ENCODE results near the gene GFOD1. TPM values are rescaled to one million over a fixed set of nuclear protein-coding genes. Genes with fewer than 3 reads are reported as not detected.

Gene GFOD1
- total and polyA plus RNA-seq, 10 of the 15 experiments (the other 5 are each of a cell fraction or from before 2014, with no cell fraction given), result 6.5 to 41.4 (median 16.0) TPM

GRCh38 chr6:13375360-13375878 is 112.0 kb downstream of the GFOD1 start (continued):
- TF ChIP-seq E4F1 (IDR thresholded peaks at IDR 0.05; ENCODE audit: borderline replicate concordance, partially characterized antibody) (peak; percentile 23), PRDM15 (CRISPR knock-in tag; IDR thresholded peaks at IDR 0.05) (no peak), TCF3 (IDR thresholded peaks at IDR 0.05; ENCODE audit: borderline replicate concordance, insufficient read depth, low read depth, low read length) (peak; percentile 86; the same call in 1 of the 2 replicates), MYC (IDR thresholded peaks at IDR 0.05; ENCODE audit: insufficient read depth, insufficient read length, insufficient replicate concordance, low read length, severe bottlenecking) (no peak), PAX5 (IDR thresholded peaks at IDR 0.05; ENCODE audit: borderline replicate concordance, low read depth, low read length) (peak; percentile 76; the same call in 1 of the 2 replicates), BHLHE40 (IDR thresholded peaks at IDR 0.05; ENCODE audit: borderline replicate concordance in 1 of 2, low read depth in 2 of 2, low read length in 1 of 2) (peak; percentile 22 to 63; a peak in 2 of 4 replicates), POLR2AphosphoS5 (IDR thresholded peaks at IDR 0.05; ENCODE audit: low read length) (no peak), EED (IDR thresholded peaks at IDR 0.05; ENCODE audit: low read depth) (peak; percentile 83), SPI1 (IDR thresholded peaks at IDR 0.05; ENCODE audit: borderline replicate concordance, insufficient read depth, low read depth, low read length) (peak; percentile 58; the same call in 1 of the 2 replicates), CREM (IDR thresholded peaks at IDR 0.05; ENCODE audit: low read depth) (peak; percentile 72), ZNF207 (IDR thresholded peaks at IDR 0.05; ENCODE audit: borderline replicate concordance) (0 out of 2 replicates have a peak, but pooled peaks have one; percentile 36)
- TF ChIP-seq, protein P1, sequence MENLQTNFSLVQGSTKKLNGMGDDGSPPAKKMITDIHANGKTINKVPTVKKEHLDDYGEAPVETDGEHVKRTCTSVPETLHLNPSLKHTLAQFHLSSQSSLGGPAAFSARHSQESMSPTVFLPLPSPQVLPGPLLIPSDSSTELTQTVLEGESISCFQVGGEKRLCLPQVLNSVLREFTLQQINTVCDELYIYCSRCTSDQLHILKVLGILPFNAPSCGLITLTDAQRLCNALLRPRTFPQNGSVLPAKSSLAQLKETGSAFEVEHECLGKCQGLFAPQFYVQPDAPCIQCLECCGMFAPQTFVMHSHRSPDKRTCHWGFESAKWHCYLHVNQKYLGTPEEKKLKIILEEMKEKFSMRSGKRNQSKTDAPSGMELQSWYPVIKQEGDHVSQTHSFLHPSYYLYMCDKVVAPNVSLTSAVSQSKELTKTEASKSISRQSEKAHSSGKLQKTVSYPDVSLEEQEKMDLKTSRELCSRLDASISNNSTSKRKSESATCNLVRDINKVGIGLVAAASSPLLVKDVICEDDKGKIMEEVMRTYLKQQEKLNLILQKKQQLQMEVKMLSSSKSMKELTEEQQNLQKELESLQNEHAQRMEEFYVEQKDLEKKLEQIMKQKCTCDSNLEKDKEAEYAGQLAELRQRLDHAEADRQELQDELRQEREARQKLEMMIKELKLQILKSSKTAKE (IDR thresholded peaks at IDR 0.05; ENCODE audit: low read depth, poor library complexity, severe bottlenecking), result peak; percentile 85
- TF ChIP-seq, protein P2, sequence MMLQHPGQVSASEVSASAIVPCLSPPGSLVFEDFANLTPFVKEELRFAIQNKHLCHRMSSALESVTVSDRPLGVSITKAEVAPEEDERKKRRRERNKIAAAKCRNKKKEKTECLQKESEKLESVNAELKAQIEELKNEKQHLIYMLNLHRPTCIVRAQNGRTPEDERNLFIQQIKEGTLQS (IDR thresholded peaks at IDR 0.05; ENCODE audit: borderline replicate concordance, extremely low read depth, low read depth, low read length), result no peak
- TF ChIP-seq, protein P3, sequence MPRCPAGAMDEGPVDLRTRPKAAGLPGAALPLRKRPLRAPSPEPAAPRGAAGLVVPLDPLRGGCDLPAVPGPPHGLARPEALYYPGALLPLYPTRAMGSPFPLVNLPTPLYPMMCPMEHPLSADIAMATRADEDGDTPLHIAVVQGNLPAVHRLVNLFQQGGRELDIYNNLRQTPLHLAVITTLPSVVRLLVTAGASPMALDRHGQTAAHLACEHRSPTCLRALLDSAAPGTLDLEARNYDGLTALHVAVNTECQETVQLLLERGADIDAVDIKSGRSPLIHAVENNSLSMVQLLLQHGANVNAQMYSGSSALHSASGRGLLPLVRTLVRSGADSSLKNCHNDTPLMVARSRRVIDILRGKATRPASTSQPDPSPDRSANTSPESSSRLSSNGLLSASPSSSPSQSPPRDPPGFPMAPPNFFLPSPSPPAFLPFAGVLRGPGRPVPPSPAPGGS (IDR thresholded peaks at IDR 0.05; ENCODE audit: borderline replicate concordance, insufficient read depth, low read depth, low read length, poor library complexity, severe bottlenecking), result peak; percentile 87
- TF ChIP-seq, protein P4, sequence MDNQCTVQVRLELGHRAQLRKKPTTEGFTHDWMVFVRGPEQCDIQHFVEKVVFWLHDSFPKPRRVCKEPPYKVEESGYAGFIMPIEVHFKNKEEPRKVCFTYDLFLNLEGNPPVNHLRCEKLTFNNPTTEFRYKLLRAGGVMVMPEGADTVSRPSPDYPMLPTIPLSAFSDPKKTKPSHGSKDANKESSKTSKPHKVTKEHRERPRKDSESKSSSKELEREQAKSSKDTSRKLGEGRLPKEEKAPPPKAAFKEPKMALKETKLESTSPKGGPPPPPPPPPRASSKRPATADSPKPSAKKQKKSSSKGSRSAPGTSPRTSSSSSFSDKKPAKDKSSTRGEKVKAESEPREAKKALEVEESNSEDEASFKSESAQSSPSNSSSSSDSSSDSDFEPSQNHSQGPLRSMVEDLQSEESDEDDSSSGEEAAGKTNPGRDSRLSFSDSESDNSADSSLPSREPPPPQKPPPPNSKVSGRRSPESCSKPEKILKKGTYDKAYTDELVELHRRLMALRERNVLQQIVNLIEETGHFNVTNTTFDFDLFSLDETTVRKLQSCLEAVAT (IDR thresholded peaks at IDR 0.05), result peak; percentile 47

Data from GM12878 (cell line).